AG04450 (cell line): ENCODE data around the gene KIAA1217. TPM values are rescaled to one million over a fixed set of nuclear protein-coding genes. Genes with fewer than 3 reads are reported as not detected.

Experiments
- CTCF ChIA-PET: fragments of 300-600, 350-600 bp; formaldehyde crosslinking; extraction: SDS; loops from one replicate; lab custom pipeline; 2022; ENCODE audit warnings: antibody characterized with exemption, inconsistent platforms; lab: Charles Lee
- POLR2A ChIA-PET: fragments of 350-600 bp; formaldehyde crosslinking; extraction: SDS; loops from one replicate; lab custom pipeline; 2021; ENCODE audit warnings: antibody characterized with exemption, inconsistent platforms; lab: Yijun Ruan, JAX
- DNase-seq: peaks from one replicate; pipeline ENCODE4 v3.0.0-alpha.2; 2011; ENCODE audit warnings: low read depth, low spot score
- H3K27ac ChIP-seq: one replicate; pipeline ENCODE4 v1.5.1; 2012; ENCODE audit warnings: low read depth, low read length, control low read depth
- H3K27me3 ChIP-seq: one replicate; pipeline ENCODE4 v1.6.0; 2012; ENCODE audit warnings: low read length; ENCODE audit not compliant: control insufficient read depth, insufficient read depth
- H3K4me3 ChIP-seq: 2 replicates; pipeline ENCODE4 v1.5.1; 2011; ENCODE audit warnings: mild to moderate bottlenecking, low read depth, low read length, control low read depth
- H3K9me3 ChIP-seq: 2 replicates; pipeline ENCODE4 v1.5.1; 2012; ENCODE audit warnings: low read length; ENCODE audit not compliant: control insufficient read depth, insufficient read depth
- polyA plus RNA-seq: library from polyadenylated mRNA; depleted of rRNA; stranded (reverse); fragments of >200 nt; gene quantifications from 2 replicates; pipeline ENCODE4 v1.2.3, GENCODE V29; 2011
- TF ChIP-seq, protein P1 (sequence below): IDR thresholded peaks from 2 replicates; pipeline ENCODE4 v1.5.1; 2011; ENCODE audit warnings: low read depth, low read length, control low read depth, inconsistent platforms

KIAA1217 gene
- polyA plus RNA-seq, 1 experiment, result 5.4 TPM

- Histone ChIP-seq H3K9me3 (no peaks in the 10 kb centered on the region), H3K27me3 (no peaks in the 10 kb centered on the region), H3K4me3 (no peak overlapping the region), H3K27ac (no peak overlapping the region)
- TF ChIP-seq, protein P1, sequence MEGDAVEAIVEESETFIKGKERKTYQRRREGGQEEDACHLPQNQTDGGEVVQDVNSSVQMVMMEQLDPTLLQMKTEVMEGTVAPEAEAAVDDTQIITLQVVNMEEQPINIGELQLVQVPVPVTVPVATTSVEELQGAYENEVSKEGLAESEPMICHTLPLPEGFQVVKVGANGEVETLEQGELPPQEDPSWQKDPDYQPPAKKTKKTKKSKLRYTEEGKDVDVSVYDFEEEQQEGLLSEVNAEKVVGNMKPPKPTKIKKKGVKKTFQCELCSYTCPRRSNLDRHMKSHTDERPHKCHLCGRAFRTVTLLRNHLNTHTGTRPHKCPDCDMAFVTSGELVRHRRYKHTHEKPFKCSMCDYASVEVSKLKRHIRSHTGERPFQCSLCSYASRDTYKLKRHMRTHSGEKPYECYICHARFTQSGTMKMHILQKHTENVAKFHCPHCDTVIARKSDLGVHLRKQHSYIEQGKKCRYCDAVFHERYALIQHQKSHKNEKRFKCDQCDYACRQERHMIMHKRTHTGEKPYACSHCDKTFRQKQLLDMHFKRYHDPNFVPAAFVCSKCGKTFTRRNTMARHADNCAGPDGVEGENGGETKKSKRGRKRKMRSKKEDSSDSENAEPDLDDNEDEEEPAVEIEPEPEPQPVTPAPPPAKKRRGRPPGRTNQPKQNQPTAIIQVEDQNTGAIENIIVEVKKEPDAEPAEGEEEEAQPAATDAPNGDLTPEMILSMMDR, result no peak
- CTCF ChIA-PET, result no interaction called here
- no peak for DNase-seq
- POLR2A ChIA-PET, result no interaction called here
Observed at GRCh38 chr10:24234784-24235183, 25.8 kb downstream of the KIAA1217 start.

DNA sequence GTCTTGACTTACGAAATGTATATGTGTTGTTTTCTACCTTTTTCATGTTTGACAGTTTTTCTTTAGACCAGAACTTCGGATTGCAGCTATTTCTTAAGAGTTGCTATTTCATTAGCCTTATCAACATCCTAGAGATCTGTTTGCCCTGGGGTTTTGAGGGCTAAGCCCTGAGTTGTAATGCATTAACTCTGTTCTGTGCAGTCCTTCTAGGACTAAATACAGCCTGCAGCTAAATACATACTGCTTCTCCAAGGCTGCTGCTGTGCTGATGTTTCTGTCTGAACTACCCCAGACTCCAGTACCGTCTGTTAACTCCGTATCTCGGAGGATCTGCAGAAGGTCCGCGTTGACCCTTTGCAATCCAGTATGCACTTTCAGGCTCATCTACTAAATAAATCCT is 26.5 kb downstream of the KIAA1217 start:
- ChIA-PET POLR2A (no interaction called here), CTCF (interaction anchor here (0.6 kb wide), 1 partner anchor 797 kb away, joined by 5 read pairs; no protein-coding TSS in a partner anchor)
- Histone ChIP-seq H3K27ac (no peak overlapping the region), H3K27me3 (no peaks in the 10 kb centered on the region), H3K4me3 (no peak overlapping the region), H3K9me3 (no peaks in the 10 kb centered on the region)
- TF ChIP-seq, protein P1, result no peak
- DNase-seq, result no peak

DNA sequence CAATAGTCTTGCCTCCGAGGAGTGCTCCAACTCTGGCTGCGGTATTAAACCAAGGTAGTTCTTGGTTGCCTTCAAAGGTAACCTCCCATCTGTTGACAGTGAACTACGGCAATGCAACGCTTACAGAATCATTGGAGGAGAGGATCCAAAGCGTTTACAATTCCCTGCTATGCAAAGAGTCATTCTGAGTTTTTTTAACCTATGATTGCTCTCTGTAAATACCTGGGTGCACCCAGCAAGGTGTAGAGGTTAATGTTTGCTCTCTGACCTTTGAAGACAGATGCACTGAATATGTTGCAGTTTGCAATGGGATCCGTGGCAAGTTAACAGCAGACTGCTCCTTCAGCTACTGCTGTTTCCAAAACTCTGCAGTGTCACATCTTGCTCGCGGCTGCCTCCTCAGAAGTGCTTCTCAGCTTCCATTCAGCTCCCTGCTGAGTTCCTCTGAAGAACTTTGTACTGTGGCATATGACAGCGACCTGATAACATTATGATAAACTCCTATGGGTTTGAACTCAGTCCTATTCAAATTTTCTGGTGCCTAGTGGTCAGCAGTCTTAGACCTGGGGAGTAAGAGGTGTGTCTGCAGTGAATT is 29.0 kb downstream of the KIAA1217 start:
- TF ChIP-seq, protein P1, result no peak

DNA sequence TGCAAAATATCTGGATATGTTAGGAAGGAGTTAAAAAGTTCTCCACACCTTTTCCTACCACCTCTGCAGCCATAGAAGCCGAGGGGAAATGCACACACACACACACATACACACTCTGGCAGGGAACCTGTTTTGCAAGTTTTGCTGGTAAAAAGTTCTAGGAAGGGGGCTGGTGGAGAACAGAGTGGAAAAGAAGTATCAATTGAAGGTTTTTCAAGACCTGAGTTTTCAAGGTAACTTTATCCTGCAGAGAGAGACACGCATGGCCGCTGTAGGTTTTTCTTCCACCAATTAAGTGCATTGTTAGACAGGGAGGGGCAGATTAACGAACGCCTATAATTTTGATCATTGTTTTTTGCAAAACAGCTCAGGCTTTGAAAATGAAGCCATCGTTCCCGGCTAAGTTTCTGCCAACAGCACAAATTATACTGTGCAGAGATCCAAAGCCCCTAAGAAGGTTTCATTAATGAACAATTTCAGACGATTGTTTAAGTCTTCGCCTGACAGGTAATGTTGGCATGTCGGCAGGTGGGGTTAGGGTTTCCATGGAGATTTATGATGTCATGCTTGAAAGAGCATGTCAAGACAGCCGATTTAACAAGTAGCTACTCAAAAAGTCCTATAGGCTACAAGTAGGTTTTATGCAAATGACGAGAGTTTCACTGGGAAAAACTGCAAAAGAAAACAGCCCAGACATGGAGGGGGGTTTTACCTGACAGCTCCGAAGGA is 29.7 kb downstream of the KIAA1217 start:
- no peak overlapping the region for H3K4me3 ChIP-seq
- H3K27me3 ChIP-seq, result no peaks in the 10 kb centered on the region
- H3K27ac ChIP-seq, result no peak overlapping the region
- H3K9me3 ChIP-seq, result no peaks in the 10 kb centered on the region
- ChIA-PET CTCF (interaction anchor here (1.1 kb wide), 1 partner anchor 12 kb away, joined by 3 read pairs; no protein-coding TSS in a partner anchor), POLR2A (no interaction called here)
- no peak for DNase-seq
- TF ChIP-seq, protein P1, result no peak

More for the DNA sequence above, 29.0 kb downstream of the KIAA1217 start:
- Histone ChIP-seq H3K4me3 (no peak overlapping the region), H3K27ac (no peak overlapping the region), H3K9me3 (no peaks in the 10 kb centered on the region), H3K27me3 (no peaks in the 10 kb centered on the region)
- ChIA-PET CTCF (no interaction called here), POLR2A (no interaction called here)
- no peak for DNase-seq

GRCh38 chr10:24239289-24240040 is 30.5 kb downstream of the KIAA1217 start:
- no peak for DNase-seq
- ChIA-PET CTCF (interaction anchor here (0.6 to 1.1 kb wide), 2 partner anchors 12 to 278 kb away, joined by 3 read pairs; no protein-coding TSS in a partner anchor), POLR2A (no interaction called here)

More at GRCh38 chr10:24239289-24240040, 30.5 kb downstream of the KIAA1217 start:
- Histone ChIP-seq H3K27me3 (no peaks in the 10 kb centered on the region), H3K27ac (no peak overlapping the region), H3K9me3 (no peaks in the 10 kb centered on the region), H3K4me3 (no peak overlapping the region)
- TF ChIP-seq, protein P1, result no peak
